Cardiac fibroblast (primary cell): ENCODE measurements around the gene PRKD3.

Experiments
- DNase-seq, 2 donors: peaks; one replicate each; pipeline versions ENCODE4 v3.0.0 to v3.0.0-alpha.2; 2010; ENCODE audit warnings: low read depth in 2 of 2
- H3K4me3 ChIP-seq, 2 donors: replicated peaks in 1 of 2; 1 replicate in 1 of 2; 2 replicates in 1 of 2; pipeline ENCODE4 v1.5.1; 2011; ENCODE audit warnings: low read depth in 2 of 2, low read length in 2 of 2, mild to moderate bottlenecking in 2 of 2, moderate library complexity in 1 of 2
- TF ChIP-seq, protein P1 (sequence below): IDR thresholded peaks from one replicate; pipeline ENCODE4 v1.5.1; 2011; ENCODE audit warnings: low read depth, mild to moderate bottlenecking, low read length, inconsistent platforms

The PRKD3 gene

DNA sequence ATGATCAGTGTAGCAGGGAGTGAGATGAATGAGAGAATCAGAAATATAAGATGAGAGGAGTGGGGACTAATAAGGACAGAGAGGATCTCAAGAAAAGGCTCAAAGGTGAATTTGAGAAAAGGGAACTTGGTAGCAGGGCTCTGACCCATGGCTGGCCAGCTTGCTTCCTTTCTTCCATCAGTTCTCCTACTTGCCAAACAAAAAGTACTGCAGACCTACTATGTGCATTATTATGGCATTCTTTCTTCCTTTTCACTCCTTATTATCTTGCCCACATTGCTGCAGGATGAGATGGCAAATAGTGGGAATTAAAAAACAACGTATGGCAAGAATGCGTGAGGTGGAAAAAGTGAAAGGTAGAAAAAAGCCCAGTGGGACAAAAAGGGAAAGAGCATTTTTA is 33.0 kb downstream of the PRKD3 start:
- TF ChIP-seq, protein P1, sequence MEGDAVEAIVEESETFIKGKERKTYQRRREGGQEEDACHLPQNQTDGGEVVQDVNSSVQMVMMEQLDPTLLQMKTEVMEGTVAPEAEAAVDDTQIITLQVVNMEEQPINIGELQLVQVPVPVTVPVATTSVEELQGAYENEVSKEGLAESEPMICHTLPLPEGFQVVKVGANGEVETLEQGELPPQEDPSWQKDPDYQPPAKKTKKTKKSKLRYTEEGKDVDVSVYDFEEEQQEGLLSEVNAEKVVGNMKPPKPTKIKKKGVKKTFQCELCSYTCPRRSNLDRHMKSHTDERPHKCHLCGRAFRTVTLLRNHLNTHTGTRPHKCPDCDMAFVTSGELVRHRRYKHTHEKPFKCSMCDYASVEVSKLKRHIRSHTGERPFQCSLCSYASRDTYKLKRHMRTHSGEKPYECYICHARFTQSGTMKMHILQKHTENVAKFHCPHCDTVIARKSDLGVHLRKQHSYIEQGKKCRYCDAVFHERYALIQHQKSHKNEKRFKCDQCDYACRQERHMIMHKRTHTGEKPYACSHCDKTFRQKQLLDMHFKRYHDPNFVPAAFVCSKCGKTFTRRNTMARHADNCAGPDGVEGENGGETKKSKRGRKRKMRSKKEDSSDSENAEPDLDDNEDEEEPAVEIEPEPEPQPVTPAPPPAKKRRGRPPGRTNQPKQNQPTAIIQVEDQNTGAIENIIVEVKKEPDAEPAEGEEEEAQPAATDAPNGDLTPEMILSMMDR: no peak
- DNase-seq: no peak
- H3K4me3 ChIP-seq: no peak overlapping the region

DNA sequence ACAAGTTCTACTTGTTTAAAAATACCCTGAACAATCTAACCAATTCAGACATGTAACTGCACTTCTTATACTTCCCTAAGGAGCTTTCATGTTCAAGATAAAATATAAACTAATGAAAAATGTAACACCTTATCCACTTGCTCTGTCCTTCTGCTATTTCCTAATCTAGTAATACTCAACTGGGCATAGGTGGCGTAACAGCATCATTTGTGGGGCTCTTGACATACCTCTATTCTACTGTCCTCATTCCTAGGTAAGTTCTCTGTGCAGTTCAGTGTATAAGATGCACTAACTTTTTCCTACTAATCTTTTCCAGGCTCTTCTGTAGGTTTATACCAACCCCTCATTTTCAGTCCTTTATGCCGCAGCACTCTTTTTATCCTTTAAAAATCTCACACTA is 36.7 kb downstream of the PRKD3 start:
- no peak overlapping the region for H3K4me3 ChIP-seq
- TF ChIP-seq, protein P1: no peak
- DNase-seq: no peak

DNA sequence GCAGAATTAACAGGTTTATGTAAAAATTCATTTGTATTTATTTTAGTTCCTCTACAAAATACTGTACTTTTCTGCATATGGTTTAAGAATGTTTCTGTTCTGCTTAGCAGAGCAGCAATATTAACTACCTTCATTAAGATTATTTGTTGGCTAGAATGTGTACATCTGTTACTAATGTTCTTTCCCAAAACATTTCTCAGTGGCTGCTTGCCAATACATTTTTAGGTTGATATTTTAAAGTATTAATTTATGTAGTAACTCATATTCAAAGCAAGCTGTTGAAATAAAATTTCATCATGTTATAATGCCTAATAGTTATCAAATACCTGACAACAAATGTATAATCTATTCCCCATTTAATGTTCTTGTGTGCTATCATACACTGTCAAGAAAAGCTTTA is 40.3 kb downstream of the PRKD3 start:
- no peak overlapping the region for H3K4me3 ChIP-seq
- TF ChIP-seq, protein P1: no peak
- peak; percentile 55 to 59 for DNase-seq

DNA sequence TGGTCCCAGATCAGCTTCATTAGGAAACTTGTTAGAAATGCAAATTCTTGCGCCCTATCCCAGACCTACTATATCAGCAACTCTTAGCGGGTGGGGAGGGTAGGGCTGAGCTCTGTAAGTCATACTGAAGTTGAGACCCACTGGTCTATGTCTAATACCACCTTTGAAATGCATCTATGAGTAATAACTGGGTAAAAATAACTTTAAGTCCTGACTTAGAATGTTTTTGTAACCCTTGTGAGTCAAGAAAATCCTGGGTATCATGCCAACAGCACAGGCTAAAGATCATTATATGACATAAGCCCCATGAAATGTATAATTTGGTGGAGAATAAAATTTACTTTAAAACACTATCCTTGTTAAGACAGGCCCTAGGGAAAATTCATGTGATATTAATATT is 41.4 kb downstream of the PRKD3 start:
- no peak overlapping the region for H3K4me3 ChIP-seq
- peak; percentile 86 to 94 for DNase-seq
- TF ChIP-seq, protein P1: no peak

DNA sequence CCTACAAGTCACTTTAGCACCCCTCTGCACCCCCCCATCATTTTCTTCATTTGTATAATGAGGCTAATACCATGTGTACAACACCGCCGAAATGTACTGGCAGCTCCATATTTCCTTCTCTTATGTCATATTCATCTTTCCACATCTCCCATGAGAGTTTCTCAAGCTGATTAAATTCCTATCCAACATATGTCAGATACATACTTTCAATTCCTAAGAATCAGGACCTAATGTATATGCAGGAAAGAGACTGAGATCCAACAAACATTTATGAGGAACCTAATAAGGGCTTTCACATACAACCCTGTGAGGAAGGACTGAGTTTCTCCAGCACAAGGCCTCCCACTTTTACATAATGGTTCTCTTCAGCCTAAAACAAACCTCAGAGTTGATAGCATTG is 41.9 kb downstream of the PRKD3 start:
- no peak overlapping the region for H3K4me3 ChIP-seq
- DNase-seq: peak; percentile 33 to 58
- TF ChIP-seq, protein P1: no peak

DNA sequence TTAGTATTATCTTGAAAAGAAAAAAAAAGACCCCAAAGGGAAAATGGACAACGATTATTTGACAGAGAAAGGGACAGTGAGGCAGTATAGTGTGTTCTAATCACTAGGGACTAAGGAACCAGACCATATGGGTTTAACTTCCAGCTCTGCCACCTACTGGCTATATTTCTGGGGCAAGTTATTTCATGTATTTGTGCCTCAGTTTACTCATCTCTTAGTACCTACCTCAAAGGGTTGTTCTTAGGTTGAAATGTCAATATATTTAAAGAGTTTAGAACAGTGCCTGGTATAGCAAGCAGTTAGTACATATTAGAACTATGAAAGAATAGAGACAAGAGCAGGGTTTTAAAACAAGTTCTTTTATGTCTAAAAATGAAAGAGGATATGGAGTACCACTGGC is 42.7 kb downstream of the PRKD3 start:
- TF ChIP-seq, protein P1: peak; percentile 0
- no peak overlapping the region for H3K4me3 ChIP-seq
- DNase-seq: no peak

DNA sequence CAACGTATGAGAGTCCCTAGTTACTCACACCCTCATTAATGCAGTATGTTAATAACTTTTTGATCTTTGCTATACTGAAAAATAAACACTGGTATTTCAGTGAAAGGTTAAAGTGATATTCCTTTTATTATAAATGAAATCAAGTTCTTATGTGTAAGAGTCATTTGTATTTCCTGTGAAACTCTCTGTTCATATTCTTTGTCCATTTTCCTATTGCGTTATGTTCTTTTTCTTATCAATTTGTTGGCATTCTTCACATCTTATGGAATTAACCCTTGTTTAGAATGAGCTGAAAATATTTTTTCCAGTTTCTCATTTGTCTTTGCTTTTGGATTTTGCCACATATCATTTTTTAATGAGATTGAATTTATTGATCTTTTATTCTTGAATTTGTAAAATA is 48.3 kb downstream of the PRKD3 start:
- peak in 1 of 2 donors; percentile 40 for DNase-seq
- no peak overlapping the region for H3K4me3 ChIP-seq
- TF ChIP-seq, protein P1: no peak
